GM12878 (cell line): ENCODE measurements around the gene HIVEP3. TPM values are rescaled to one million over a fixed set of nuclear protein-coding genes. Genes with fewer than 3 reads are reported as not detected.

ENCODE experiments used
- ATAC-seq: fragments of 200-7000 bp; cut with Tn5 transposase; 3 replicates; pipeline ENCODE4 v1.9.1; 2020; ENCODE audit warnings: mild to moderate bottlenecking, moderate library complexity
- BruUV-seq: library from RNA; stranded (reverse); fragments of 400-500 nt; replicated peaks from 2 replicates; lab custom pipeline; 2021; lab: Mats Ljungman, UMichigan
- CTCF ChIA-PET: fragments of 300-600 bp; sonication (Branson Sonifier 250); formaldehyde crosslinking; extraction: SDS; loops from one replicate; lab custom pipeline; 2021; ENCODE audit warnings: inconsistent platforms; lab: Yijun Ruan, JAX
- POLR2A ChIA-PET: fragments of 350-600 bp; formaldehyde crosslinking; extraction: SDS; loops from one replicate; lab custom pipeline; 2021; ENCODE audit warnings: inconsistent platforms; lab: Charles Lee
- RAD21 ChIA-PET: fragments of 300-600 bp; sonication (Branson Sonifier 250); formaldehyde crosslinking; loops from one replicate; lab custom pipeline; 2023; ENCODE audit warnings: antibody characterized with exemption; ENCODE audit not compliant: unreplicated experiment; lab: Charles Lee
- SMC1A ChIA-PET: fragments of 300-600 bp; sonication (Branson Sonifier 250); formaldehyde crosslinking; loops from one replicate; lab custom pipeline; 2023; ENCODE audit not compliant: unreplicated experiment, uncharacterized antibody; lab: Charles Lee
- DNase-seq: peaks from one replicate; pipeline ENCODE4 v3.0.0-alpha.2; 2011; ENCODE audit warnings: low read depth, low spot score
- FAIRE-seq: peaks from 3 replicates; lab custom pipeline; 2011; peaks lifted over from hg19 to GRCh38; lab: Jason Lieb, UNC
- H2AFZ ChIP-seq: 2 replicates; pipeline ENCODE4 v1.6.0; 2011; ENCODE audit warnings: low read depth, low read length, control low read depth; ENCODE audit not compliant: control insufficient read depth
- H3K27ac ChIP-seq: 2 replicates; pipeline ENCODE4 v1.5.1; 2011; ENCODE audit warnings: control low read depth; ENCODE audit not compliant: control insufficient read depth, insufficient read depth
- H3K27me3 ChIP-seq, 2 experiments: replicated peaks in 1 of 2; 2 replicates each; pipeline versions ENCODE4 v1.6.0 to v1.6.1; 2011; ENCODE audit warnings: low read length in 1 of 2; ENCODE audit not compliant: control insufficient read depth in 2 of 2, insufficient read depth in 2 of 2
- H3K36me3 ChIP-seq, 2 experiments: 2 replicates each; pipeline ENCODE4 v1.5.1; 2011; ENCODE audit warnings: low read length in 1 of 2; ENCODE audit not compliant: control insufficient read depth in 2 of 2, insufficient read depth in 2 of 2
- H3K4me1 ChIP-seq: 2 replicates; pipeline ENCODE4 v1.6.1; 2011; ENCODE audit warnings: mild to moderate bottlenecking, low read length, moderate library complexity, mixed read lengths; ENCODE audit not compliant: control insufficient read depth, insufficient read depth
- H3K4me2 ChIP-seq: 2 replicates; pipeline ENCODE4 v1.6.0; 2011; ENCODE audit warnings: control low read depth; ENCODE audit not compliant: control insufficient read depth, insufficient read depth
- H3K4me3 ChIP-seq: fragments of 200-600 bp; sonication (generic); 2 replicates; pipeline ENCODE4 v1.5.1; 2016
- H3K79me2 ChIP-seq: 2 replicates; pipeline ENCODE4 v1.6.0; 2011; ENCODE audit warnings: low read length; ENCODE audit not compliant: control insufficient read depth, insufficient read depth
- H3K9ac ChIP-seq: 2 replicates; pipeline ENCODE4 v1.8.0; 2011; ENCODE audit warnings: low read length, control low read depth, mixed read lengths; ENCODE audit not compliant: control insufficient read depth, insufficient read depth
- H3K9me3 ChIP-seq: replicated peaks from 3 replicates; pipeline ENCODE4 v1.5.1; 2011; ENCODE audit warnings: mild to moderate bottlenecking, low read length; ENCODE audit not compliant: control insufficient read depth, insufficient read depth
- H4K20me1 ChIP-seq: 2 replicates; pipeline ENCODE4 v1.6.0; 2011; ENCODE audit not compliant: control insufficient read depth, insufficient read depth
- CHD1 ChIP-seq: IDR thresholded peaks from 2 replicates; pipeline ENCODE4 v1.6.1; 2012; ENCODE audit warnings: low read depth, low read length, improper control_type of control experiment
- HDGF ChIP-seq: fragments of 450-650 bp; IDR thresholded peaks from 2 replicates; pipeline ENCODE4 v1.6.1; 2016; ENCODE audit warnings: antibody characterized with exemption
- IKZF2 ChIP-seq, 2 experiments: fragments of 450-650 bp; IDR thresholded peaks; 2 replicates each; pipeline ENCODE4 v1.6.1; 2017; ENCODE audit warnings: mild to moderate bottlenecking in 2 of 2, moderate library complexity in 2 of 2
- MTA2 ChIP-seq: fragments of 450-650 bp; IDR thresholded peaks from 2 replicates; pipeline ENCODE4 v1.6.1; 2016; ENCODE audit warnings: low read depth, mild to moderate bottlenecking, moderate library complexity
- NFYB ChIP-seq: IDR thresholded peaks from 2 replicates; pipeline ENCODE4 v1.6.1; 2011; ENCODE audit warnings: low read depth, mild to moderate bottlenecking, low read length, improper control_type of control experiment, moderate library complexity; ENCODE audit not compliant: insufficient read depth
- PAX8 ChIP-seq: fragments of 450-650 bp; IDR thresholded peaks from 2 replicates; pipeline ENCODE4 v1.6.1; 2017; ENCODE audit warnings: mild to moderate bottlenecking, moderate library complexity
- POLR2AphosphoS2 ChIP-seq: IDR thresholded peaks from 2 replicates; pipeline ENCODE4 v1.6.1; 2011; ENCODE audit warnings: low read depth, mild to moderate bottlenecking, low read length, improper control_type of control experiment, moderate library complexity
- RBBP5 ChIP-seq: fragments of 200-600 bp; sonication (generic); conservative IDR thresholded peaks from 2 replicates; pipeline ENCODE4 v1.6.1; 2016
- SIX5 ChIP-seq: IDR thresholded peaks from 2 replicates; pipeline ENCODE4 v1.6.1; 2011; ENCODE audit warnings: mild to moderate bottlenecking, low read depth, low read length, moderate library complexity; ENCODE audit not compliant: severe bottlenecking
- SMAD1 ChIP-seq: fragments of 450-650 bp; IDR thresholded peaks from 2 replicates; pipeline ENCODE4 v1.6.1; 2018; ENCODE audit warnings: mild to moderate bottlenecking, low read depth; ENCODE audit not compliant: partially characterized antibody
- SMAD5 ChIP-seq: IDR thresholded peaks from 2 replicates; pipeline ENCODE4 v1.6.1; 2016; ENCODE audit warnings: antibody characterized with exemption, low read depth
- SP1 ChIP-seq: IDR thresholded peaks from one replicate; pipeline ENCODE4 v1.6.1; 2011; ENCODE audit warnings: low read depth, low read length
- TBL1XR1 ChIP-seq: IDR thresholded peaks from 2 replicates; pipeline ENCODE4 v1.6.1; 2012; ENCODE audit warnings: low read depth, low read length, improper control_type of control experiment
- WGBS: methylation state at CpG from one replicate; pipeline ENCODE4 v1.1.6; 2016; ENCODE audit warnings: low lambda C conversion rate; ENCODE audit not compliant: insufficient replicate concordance, insufficient coverage; ENCODE audit errors: missing lambda C conversion rate; 5-methylcytosine and 5-hydroxymethylcytosine counted together
- in situ Hi-C: fragments of 300-500 bp; cut with MboI; formaldehyde crosslinking; loops from 9 replicates; pipeline ENCODE4 v1.14.3; 2018; ENCODE audit warnings: mixed read lengths
- intact Hi-C: fragments of 100-400 bp; cut with micrococcal nuclease; formaldehyde crosslinking; loops from one replicate; pipeline ENCODE4 v1.14.2; 2022; ENCODE audit not compliant: unreplicated experiment
- polyA plus RNA-seq, 11 experiments: library from polyadenylated mRNA; depleted of rRNA in 4 of 11; unstranded in 6 of 11; stranded (reverse) in 5 of 11; fragments of >200 nt; fragmentation: Nextera tagmentation in 4 of 11; fragmentation: Illumina TruSeq in 1 of 11; extraction: Ambion mirVana in 4 of 11; extraction: Trizol in 1 of 11; gene quantifications; 1 replicate in 1 of 11; 2 replicates in 10 of 11; pipeline versions ENCODE4 v1.2.1 to v1.2.3, GENCODE V29; 2011 to 2016; ENCODE audit warnings: inconsistent platforms in 2 of 11, missing spikeins in 2 of 11, low read depth in 1 of 11
- total RNA-seq, 4 experiments: library from RNA; depleted of rRNA in 3 of 4; stranded (reverse); fragments of >200 nt in 3 of 4; fragmentation: Illumina TruSeq in 1 of 4; extraction: Trizol in 1 of 4; gene quantifications; 2 replicates each; pipeline versions ENCODE4 v1.2.1 to v1.2.3, GENCODE V29; 2013 to 2021
- TF ChIP-seq, protein P1 (sequence below): fragments of 450-650 bp; IDR thresholded peaks from 2 replicates; pipeline ENCODE4 v1.6.1; 2016; ENCODE audit warnings: mild to moderate bottlenecking
- TF ChIP-seq, protein P2 (sequence below): fragments of 450-650 bp; IDR thresholded peaks from 2 replicates; pipeline ENCODE4 v1.6.1; 2017; ENCODE audit warnings: mild to moderate bottlenecking, moderate library complexity
- TF ChIP-seq, protein P3 (sequence below): IDR thresholded peaks from 2 replicates; pipeline ENCODE4 v1.6.1; 2012; ENCODE audit warnings: mild to moderate bottlenecking, low read depth, low read length

HIVEP3 gene
- total and polyA plus RNA-seq, 10 of the 15 experiments (the other 5 are each of a cell fraction or from before 2014, with no cell fraction given): 1.8 to 13.6 (median 3.8) TPM

DNA sequence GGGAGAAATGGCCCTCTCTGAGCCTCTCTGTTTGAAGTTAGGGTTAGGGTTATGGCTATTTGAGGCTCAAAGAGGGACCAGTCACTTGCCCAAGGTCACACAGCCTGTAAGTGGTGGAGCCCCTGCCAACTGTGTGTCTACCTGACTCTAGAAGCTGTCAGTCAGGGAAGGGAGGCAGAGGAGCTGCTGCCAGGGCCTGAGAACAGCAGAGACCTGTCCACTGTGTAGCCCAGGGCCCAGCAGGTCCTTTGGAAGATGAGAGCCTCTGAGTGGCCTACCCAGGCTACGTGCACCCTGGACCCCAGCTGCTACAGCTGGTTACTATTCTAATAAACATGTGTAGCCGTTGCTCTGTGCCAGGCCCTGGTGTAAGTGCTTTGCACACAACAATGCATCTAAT lies 419.1 kb downstream of the HIVEP3 start:
- Histone ChIP-seq H4K20me1 (no peaks in the 10 kb centered on the region), H3K27ac (no peak overlapping the region), H3K4me3 (no peak overlapping the region), H3K9ac (no peak overlapping the region), H3K4me2 (no peak overlapping the region), H3K4me1 (peaks cover 8% of the 10 kb centered on the region), H3K27me3 (peaks cover 0 to 1% of the 10 kb centered on the region in 2 experiments; a peak in 3 of 4 replicates), H2AFZ (no peak overlapping the region), H3K36me3 (no peaks in the 10 kb centered on the region), H3K79me2 (no peaks in the 10 kb centered on the region), H3K9me3 (no peaks in the 10 kb centered on the region)
- no peak for ATAC-seq
- ChIA-PET SMC1A (interaction anchor here (0.8 to 1.8 kb wide), 3 partner anchors 9 to 17 kb away, joined by 3 to 6 read pairs (median 3); no protein-coding TSS in a partner anchor), RAD21 (interaction anchor here (1.1 kb wide), 1 partner anchor 9 kb away, joined by 3 read pairs; no protein-coding TSS in a partner anchor), POLR2A (no interaction called here), CTCF (interaction anchor here (1.0 to 1.1 kb wide), 2 partner anchors 9 to 16 kb away, joined by 4 to 6 read pairs; no protein-coding TSS in a partner anchor)
- FAIRE-seq: no peak
- BruUV-seq: no TSS peak
- WGBS: 13% methylated on average over 2 of the region's 2 CpGs
- in situ Hi-C loops: no loop called here
- no peak for DNase-seq
- intact Hi-C loops: no loop called here
- TF ChIP-seq TBL1XR1 (no peak), SP1 (no peak), PAX8 (no peak), NFYB (no peak), IKZF2 (IDR thresholded peaks at IDR 0.05) (no peak), SIX5 (no peak), POLR2AphosphoS2 (no peak), HDGF (no peak), CHD1 (no peak), SMAD5 (no peak), SMAD1 (no peak), RBBP5 (no peak), MTA2 (no peak)
- TF ChIP-seq, protein P1, sequence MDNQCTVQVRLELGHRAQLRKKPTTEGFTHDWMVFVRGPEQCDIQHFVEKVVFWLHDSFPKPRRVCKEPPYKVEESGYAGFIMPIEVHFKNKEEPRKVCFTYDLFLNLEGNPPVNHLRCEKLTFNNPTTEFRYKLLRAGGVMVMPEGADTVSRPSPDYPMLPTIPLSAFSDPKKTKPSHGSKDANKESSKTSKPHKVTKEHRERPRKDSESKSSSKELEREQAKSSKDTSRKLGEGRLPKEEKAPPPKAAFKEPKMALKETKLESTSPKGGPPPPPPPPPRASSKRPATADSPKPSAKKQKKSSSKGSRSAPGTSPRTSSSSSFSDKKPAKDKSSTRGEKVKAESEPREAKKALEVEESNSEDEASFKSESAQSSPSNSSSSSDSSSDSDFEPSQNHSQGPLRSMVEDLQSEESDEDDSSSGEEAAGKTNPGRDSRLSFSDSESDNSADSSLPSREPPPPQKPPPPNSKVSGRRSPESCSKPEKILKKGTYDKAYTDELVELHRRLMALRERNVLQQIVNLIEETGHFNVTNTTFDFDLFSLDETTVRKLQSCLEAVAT: no peak
- TF ChIP-seq, protein P2, sequence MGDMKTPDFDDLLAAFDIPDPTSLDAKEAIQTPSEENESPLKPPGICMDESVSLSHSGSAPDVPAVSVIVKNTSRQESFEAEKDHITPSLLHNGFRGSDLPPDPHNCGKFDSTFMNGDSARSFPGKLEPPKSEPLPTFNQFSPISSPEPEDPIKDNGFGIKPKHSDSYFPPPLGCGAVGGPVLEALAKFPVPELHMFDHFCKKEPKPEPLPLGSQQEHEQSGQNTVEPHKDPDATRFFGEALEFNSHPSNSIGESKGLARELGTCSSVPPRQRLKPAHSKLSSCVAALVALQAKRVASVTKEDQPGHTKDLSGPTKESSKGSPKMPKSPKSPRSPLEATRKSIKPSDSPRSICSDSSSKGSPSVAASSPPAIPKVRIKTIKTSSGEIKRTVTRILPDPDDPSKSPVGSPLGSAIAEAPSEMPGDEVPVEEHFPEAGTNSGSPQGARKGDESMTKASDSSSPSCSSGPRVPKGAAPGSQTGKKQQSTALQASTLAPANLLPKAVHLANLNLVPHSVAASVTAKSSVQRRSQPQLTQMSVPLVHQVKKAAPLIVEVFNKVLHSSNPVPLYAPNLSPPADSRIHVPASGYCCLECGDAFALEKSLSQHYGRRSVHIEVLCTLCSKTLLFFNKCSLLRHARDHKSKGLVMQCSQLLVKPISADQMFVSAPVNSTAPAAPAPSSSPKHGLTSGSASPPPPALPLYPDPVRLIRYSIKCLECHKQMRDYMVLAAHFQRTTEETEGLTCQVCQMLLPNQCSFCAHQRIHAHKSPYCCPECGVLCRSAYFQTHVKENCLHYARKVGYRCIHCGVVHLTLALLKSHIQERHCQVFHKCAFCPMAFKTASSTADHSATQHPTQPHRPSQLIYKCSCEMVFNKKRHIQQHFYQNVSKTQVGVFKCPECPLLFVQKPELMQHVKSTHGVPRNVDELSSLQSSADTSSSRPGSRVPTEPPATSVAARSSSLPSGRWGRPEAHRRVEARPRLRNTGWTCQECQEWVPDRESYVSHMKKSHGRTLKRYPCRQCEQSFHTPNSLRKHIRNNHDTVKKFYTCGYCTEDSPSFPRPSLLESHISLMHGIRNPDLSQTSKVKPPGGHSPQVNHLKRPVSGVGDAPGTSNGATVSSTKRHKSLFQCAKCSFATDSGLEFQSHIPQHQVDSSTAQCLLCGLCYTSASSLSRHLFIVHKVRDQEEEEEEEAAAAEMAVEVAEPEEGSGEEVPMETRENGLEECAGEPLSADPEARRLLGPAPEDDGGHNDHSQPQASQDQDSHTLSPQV: no peak
- TF ChIP-seq, protein P3, sequence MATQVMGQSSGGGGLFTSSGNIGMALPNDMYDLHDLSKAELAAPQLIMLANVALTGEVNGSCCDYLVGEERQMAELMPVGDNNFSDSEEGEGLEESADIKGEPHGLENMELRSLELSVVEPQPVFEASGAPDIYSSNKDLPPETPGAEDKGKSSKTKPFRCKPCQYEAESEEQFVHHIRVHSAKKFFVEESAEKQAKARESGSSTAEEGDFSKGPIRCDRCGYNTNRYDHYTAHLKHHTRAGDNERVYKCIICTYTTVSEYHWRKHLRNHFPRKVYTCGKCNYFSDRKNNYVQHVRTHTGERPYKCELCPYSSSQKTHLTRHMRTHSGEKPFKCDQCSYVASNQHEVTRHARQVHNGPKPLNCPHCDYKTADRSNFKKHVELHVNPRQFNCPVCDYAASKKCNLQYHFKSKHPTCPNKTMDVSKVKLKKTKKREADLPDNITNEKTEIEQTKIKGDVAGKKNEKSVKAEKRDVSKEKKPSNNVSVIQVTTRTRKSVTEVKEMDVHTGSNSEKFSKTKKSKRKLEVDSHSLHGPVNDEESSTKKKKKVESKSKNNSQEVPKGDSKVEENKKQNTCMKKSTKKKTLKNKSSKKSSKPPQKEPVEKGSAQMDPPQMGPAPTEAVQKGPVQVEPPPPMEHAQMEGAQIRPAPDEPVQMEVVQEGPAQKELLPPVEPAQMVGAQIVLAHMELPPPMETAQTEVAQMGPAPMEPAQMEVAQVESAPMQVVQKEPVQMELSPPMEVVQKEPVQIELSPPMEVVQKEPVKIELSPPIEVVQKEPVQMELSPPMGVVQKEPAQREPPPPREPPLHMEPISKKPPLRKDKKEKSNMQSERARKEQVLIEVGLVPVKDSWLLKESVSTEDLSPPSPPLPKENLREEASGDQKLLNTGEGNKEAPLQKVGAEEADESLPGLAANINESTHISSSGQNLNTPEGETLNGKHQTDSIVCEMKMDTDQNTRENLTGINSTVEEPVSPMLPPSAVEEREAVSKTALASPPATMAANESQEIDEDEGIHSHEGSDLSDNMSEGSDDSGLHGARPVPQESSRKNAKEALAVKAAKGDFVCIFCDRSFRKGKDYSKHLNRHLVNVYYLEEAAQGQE: no peak
